Peyer's patch (tissue), 4 donors: Measurements from ENCODE around the gene GPSM1. TPM values are rescaled to one million over a fixed set of nuclear protein-coding genes. Genes with fewer than 3 reads are reported as not detected.
A peak's percentile ranks its signal among the peaks of the same experiment; 100 is the strongest.

Experiments used
- DNase-seq, 3 donors: peaks; one replicate each; pipeline ENCODE4 v3.0.0-alpha.2; 2017 to 2019
- H3K27ac ChIP-seq, 4 donors: fragments of 200-600 bp; sonication (generic); one replicate each; pipeline ENCODE4 v1.5.1; 2016 to 2019
- H3K27me3 ChIP-seq, 2 donors: fragments of 200-600 bp; sonication (generic); one replicate each; pipeline ENCODE4 v1.5.1; 2019
- H3K36me3 ChIP-seq, 3 donors: fragments of 200-600 bp; sonication (generic); one replicate each; pipeline ENCODE4 v1.5.1; 2016 to 2019
- H3K4me1 ChIP-seq, 4 donors: fragments of 200-600 bp; sonication (generic); one replicate each; pipeline ENCODE4 v1.5.1; 2016 to 2019
- H3K4me3 ChIP-seq, 4 donors: fragments of 200-600 bp; sonication (generic); 1 replicate in 3 of 4; 2 replicates in 1 of 4; pipeline ENCODE4 v1.5.1; 2016 to 2019; ENCODE audit warnings: mild to moderate bottlenecking in 1 of 4
- H3K9me3 ChIP-seq, 4 donors: fragments of 200-600 bp; sonication (generic); one replicate each; pipeline ENCODE4 v1.5.1; 2016 to 2019; ENCODE audit warnings: mild to moderate bottlenecking in 1 of 4
- POLR2A ChIP-seq, 2 donors: fragments of 450-650 bp; IDR thresholded peaks; one replicate each; pipeline ENCODE4 v1.5.1; 2017; ENCODE audit warnings: antibody characterized with exemption in 2 of 2, mild to moderate bottlenecking in 2 of 2, moderate library complexity in 2 of 2
- total RNA-seq, 4 donors: library from RNA; depleted of rRNA; stranded (reverse); fragments of >200 nt; gene quantifications; one replicate each; pipeline ENCODE4 v1.1.0, GENCODE V29; 2016
- TF ChIP-seq, protein P1 (sequence below), 6 experiments: fragments of 450-650 bp in 4 of 6; fragments of 200-600 bp in 2 of 6; sonication (generic) in 1 of 6; IDR thresholded peaks; one replicate each; pipeline ENCODE4 v1.5.1; 2017 to 2019; ENCODE audit warnings: antibody characterized with exemption in 6 of 6, mild to moderate bottlenecking in 3 of 6, moderate library complexity in 1 of 6

GPSM1 gene
- total RNA-seq, 4 donors from 2014 or later = 3.7 to 25.6 (median 6.0) TPM

DNA sequence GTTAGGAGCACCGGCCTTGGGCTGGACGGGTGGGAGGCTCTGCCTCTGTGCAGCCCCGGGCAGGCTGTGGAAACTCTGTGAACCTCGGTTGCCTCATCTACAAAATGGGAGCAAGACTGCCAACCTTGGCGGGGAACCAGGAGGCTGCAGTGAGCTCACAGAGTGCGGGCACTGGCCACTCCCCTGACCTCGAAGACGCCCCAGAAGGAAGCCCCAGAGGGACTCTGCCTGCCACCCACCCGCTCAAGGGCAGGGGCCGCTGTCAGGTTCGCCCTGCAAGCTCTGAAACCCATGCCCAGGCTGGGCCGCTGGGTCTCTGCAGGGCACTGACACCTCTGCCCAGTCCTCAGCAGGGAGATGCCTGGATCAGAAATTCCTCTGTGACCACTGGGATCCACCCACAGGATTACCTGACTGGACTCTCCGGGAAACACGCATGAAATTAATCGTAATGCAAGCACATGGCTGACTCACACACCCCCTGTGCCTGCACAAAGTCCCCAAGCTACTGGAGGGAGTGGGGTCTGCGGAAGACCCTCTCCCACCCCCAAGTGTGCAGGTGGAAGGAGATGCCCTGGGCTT lies 30.8 kb upstream of the GPSM1 start:
- TF ChIP-seq POLR2A (IDR thresholded peaks at IDR 0.05) = no peak
- TF ChIP-seq, protein P1, sequence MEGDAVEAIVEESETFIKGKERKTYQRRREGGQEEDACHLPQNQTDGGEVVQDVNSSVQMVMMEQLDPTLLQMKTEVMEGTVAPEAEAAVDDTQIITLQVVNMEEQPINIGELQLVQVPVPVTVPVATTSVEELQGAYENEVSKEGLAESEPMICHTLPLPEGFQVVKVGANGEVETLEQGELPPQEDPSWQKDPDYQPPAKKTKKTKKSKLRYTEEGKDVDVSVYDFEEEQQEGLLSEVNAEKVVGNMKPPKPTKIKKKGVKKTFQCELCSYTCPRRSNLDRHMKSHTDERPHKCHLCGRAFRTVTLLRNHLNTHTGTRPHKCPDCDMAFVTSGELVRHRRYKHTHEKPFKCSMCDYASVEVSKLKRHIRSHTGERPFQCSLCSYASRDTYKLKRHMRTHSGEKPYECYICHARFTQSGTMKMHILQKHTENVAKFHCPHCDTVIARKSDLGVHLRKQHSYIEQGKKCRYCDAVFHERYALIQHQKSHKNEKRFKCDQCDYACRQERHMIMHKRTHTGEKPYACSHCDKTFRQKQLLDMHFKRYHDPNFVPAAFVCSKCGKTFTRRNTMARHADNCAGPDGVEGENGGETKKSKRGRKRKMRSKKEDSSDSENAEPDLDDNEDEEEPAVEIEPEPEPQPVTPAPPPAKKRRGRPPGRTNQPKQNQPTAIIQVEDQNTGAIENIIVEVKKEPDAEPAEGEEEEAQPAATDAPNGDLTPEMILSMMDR (IDR thresholded peaks at IDR 0.05) = no peak
- peak overlapping the region in 1 of 4 donors; percentile 30 for H3K27ac ChIP-seq
- peak overlapping the region in 2 of 4 donors; percentile 28 to 38 for H3K4me3 ChIP-seq

DNA sequence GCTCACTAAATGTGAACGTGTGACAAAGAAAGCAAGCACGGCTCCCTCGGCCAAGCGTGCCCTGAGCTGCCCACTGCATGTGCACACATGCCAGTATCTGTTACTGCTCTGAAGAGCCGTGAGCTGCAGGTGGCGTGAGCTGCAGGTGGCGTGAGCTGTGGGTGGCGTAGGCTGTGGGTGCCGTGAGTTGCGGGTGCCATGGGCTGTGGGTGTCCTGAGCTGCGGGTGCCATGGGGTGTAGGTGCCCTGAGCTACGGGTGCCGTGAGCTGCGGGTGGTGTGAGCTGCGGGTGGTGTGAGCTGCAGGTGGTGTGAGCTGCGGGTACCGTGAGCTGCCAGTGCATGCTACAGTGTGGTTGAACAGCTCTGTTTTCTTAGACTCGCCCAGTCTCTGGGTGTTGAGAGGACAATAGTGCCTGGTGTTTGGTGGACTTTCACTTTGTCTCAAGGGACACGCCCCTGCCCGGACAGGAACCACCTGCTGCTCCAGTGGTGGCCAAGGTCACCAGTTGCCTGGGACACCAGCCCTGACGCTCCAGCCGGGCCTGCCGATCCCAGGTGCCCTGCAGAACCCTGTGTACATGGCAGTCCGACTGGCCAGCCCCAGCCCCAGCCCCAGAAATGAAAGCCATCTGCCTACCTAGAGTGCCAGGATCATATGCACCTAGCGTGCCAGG lies 30.2 kb upstream of the GPSM1 start:
- Histone ChIP-seq H3K36me3 (no peaks in the 10 kb centered on the region), H3K27ac (peak overlapping the region in 1 of 4 donors; percentile 30), H3K4me1 (peaks cover 0 to 13% (median 0%) of the 10 kb centered on the region in 4 donors), H3K27me3 (no peaks in the 10 kb centered on the region), H3K4me3 (peak overlapping the region in 2 of 4 donors; percentile 28 to 38), H3K9me3 (no peaks in the 10 kb centered on the region)
- TF ChIP-seq POLR2A (IDR thresholded peaks at IDR 0.05) = no peak
- TF ChIP-seq, protein P1 (IDR thresholded peaks at IDR 0.05) = no peak
- peak in 2 of 3 donors; percentile 70 to 76 for DNase-seq

More for the DNA sequence above, 30.8 kb upstream of the GPSM1 start:
- Histone ChIP-seq H3K27me3 (no peaks in the 10 kb centered on the region), H3K36me3 (no peaks in the 10 kb centered on the region), H3K4me1 (peaks cover 0 to 13% (median 0%) of the 10 kb centered on the region in 4 donors), H3K9me3 (no peaks in the 10 kb centered on the region)
- no peak for DNase-seq

DNA sequence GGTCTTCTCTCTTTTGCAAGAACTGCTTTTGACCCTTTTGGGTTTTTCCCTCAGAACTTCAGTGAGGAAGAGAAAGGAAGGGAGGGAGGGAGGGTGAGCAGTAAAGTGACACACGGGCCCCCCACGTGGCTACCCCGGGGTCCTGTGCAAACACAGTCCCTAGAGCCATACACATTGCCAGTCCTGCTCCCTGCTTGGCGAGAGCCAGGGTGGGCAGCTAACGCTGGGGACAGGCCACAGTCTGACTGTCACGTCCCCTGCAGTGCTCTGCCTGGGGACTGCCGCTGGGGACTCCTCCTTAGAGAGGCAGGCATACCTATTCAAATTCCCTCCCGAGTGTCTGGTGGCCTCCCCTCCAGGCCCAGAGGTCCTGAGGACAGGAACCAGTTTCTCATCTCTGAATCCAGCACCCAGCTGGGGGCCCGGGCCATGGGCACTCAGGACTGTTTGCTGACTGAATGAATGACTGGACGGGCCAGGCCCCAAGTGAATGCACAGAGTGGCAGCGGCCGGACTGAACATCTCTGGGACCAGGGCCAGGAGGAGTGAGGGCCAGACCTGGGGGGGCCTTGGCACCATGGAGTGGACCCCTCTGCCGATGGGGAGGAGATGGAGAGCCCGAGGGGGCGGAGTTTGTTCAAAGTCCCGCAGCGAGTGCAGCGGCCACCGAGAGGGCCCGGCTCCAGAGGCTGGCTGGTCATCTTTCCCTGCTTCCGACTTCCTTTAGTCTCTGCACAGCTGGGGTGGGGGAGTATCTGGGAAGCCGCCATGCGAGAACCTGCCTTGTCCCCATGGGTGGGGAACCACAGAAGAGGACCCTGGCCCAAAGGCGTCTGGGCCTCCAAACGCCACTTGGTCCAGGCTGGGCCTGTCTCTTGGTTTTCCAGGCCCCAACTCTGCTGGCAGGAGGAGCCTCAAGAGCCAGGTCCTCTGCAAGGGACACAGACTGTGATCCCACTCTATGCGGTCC lies 29.3 kb upstream of the GPSM1 start:
- Histone ChIP-seq H3K4me3 (no peak overlapping the region), H3K36me3 (no peaks in the 10 kb centered on the region), H3K27ac (no peak overlapping the region), H3K27me3 (no peaks in the 10 kb centered on the region), H3K9me3 (no peaks in the 10 kb centered on the region), H3K4me1 (peaks cover 0 to 13% (median 0%) of the 10 kb centered on the region in 4 donors)
- TF ChIP-seq POLR2A (IDR thresholded peaks at IDR 0.05) = no peak
- TF ChIP-seq, protein P1 (IDR thresholded peaks at IDR 0.05) = no peak
- DNase-seq = no peak

DNA sequence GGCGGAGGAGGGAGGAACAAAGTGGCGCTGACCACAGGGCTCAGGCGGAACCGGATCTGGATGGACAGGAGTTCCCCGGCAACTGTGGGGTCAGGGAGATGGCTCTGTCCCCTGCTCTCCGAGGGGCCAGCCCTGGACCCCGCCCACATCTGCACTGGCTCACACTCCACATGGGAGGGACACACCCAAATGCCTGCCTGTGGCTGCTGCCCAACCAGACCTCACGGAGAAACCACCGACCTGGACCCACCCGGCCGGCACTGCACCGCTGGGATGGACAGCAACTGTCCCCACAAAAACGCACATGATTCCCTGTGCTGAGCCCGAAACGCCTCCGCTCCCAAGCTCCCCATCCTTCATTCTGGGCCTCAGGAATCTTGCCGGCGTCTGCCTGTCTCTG lies 28.2 kb upstream of the GPSM1 start:
- Histone ChIP-seq H3K9me3 (no peaks in the 10 kb centered on the region), H3K4me1 (peaks cover 0 to 13% (median 0%) of the 10 kb centered on the region in 4 donors), H3K27me3 (no peaks in the 10 kb centered on the region), H3K36me3 (no peaks in the 10 kb centered on the region), H3K27ac (no peak overlapping the region), H3K4me3 (no peak overlapping the region)
- DNase-seq = no peak
- no peak for TF ChIP-seq POLR2A (IDR thresholded peaks at IDR 0.05)
- TF ChIP-seq, protein P1 (IDR thresholded peaks at IDR 0.05) = no peak

DNA sequence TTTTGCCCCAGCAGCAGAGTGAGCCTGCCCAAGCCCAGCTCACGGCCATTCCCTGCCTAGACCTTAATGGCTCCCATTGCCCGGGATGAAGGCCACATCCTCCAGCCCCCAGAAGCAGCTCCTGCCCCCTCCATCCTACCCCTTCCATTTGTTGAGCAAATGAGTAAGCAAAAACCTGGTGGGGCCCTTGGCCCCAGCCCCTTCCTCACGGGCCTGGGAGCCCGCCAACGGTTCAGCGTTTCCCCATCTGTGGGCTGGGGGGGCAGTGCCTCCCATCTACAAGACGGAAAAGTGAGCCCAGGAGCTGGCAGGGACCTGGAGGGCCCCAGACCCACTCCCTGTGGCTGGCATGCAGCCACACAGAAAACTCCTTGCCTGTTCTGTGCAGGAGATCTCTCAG lies 27.8 kb upstream of the GPSM1 start:
- H3K27me3 ChIP-seq = no peaks in the 10 kb centered on the region
- no peaks in the 10 kb centered on the region for H3K36me3 ChIP-seq
- H3K4me1 ChIP-seq = peaks cover 0 to 13% (median 0%) of the 10 kb centered on the region in 4 donors
- TF ChIP-seq, protein P1 (IDR thresholded peaks at IDR 0.05) = no peak
- TF ChIP-seq POLR2A (IDR thresholded peaks at IDR 0.05) = no peak
- H3K9me3 ChIP-seq = no peaks in the 10 kb centered on the region
- no peak overlapping the region for H3K4me3 ChIP-seq
- no peak overlapping the region for H3K27ac ChIP-seq
- DNase-seq = no peak
